WTC11 (cell line): Measurements from ENCODE around the gene GPR22.

ENCODE experiments used
- ARID4B ChIP-seq: sonication (generic); formaldehyde crosslinking; IDR thresholded peaks from 2 replicates; pipeline ENCODE4 v1.8.0; 2023; ENCODE audit warnings: missing genetic modification reagents, mild to moderate bottlenecking, borderline replicate concordance
- CREM ChIP-seq: sonication (generic); formaldehyde crosslinking; IDR thresholded peaks from 2 replicates; pipeline ENCODE4 v1.8.1; 2022; ENCODE audit warnings: mild to moderate bottlenecking, missing genetic modification reagents, moderate library complexity
- CTCF ChIP-seq: fragments of 200-600 bp; IDR thresholded peaks from 2 replicates; pipeline ENCODE4 v1.8.0; 2022; ENCODE audit warnings: antibody characterized with exemption
- NR1H2 ChIP-seq: sonication (generic); formaldehyde crosslinking; IDR thresholded peaks from 2 replicates; pipeline ENCODE4 v1.9.0; 2021; ENCODE audit warnings: mild to moderate bottlenecking, moderate library complexity, missing genetic modification reagents
- NR3C1 ChIP-seq: sonication (generic); formaldehyde crosslinking; conservative IDR thresholded peaks from 2 replicates; pipeline ENCODE4 v1.8.1; 2023; ENCODE audit warnings: low read depth, mild to moderate bottlenecking, missing genetic modification reagents
- SMAD3 ChIP-seq: sonication (generic); formaldehyde crosslinking; IDR thresholded peaks from 2 replicates; pipeline ENCODE4 v1.8.0; 2022; ENCODE audit warnings: missing genetic modification reagents, mild to moderate bottlenecking, borderline replicate concordance
- SP1 ChIP-seq: sonication (generic); formaldehyde crosslinking; conservative IDR thresholded peaks from 2 replicates; pipeline ENCODE4 v1.8.1; 2022; ENCODE audit warnings: missing genetic modification reagents
- TEAD1 ChIP-seq: sonication (generic); formaldehyde crosslinking; IDR thresholded peaks from 2 replicates; pipeline ENCODE4 v1.8.0; 2022; ENCODE audit warnings: mild to moderate bottlenecking, missing genetic modification reagents
- TP53 ChIP-seq: sonication (generic); formaldehyde crosslinking; IDR thresholded peaks from 2 replicates; pipeline ENCODE4 v1.8.1; 2023; ENCODE audit warnings: mild to moderate bottlenecking, missing genetic modification reagents

- no peak for TF ChIP-seq CTCF
- no peak for TF ChIP-seq ARID4B (CRISPR knock-in tag)
- TF ChIP-seq SP1 (CRISPR knock-in tag): no peak
- no peak for TF ChIP-seq CREM
- TF ChIP-seq TEAD1: no peak
- no peak for TF ChIP-seq SMAD3 (CRISPR knock-in tag)
- no peak for TF ChIP-seq NR3C1 (CRISPR knock-in tag)
- no peak for TF ChIP-seq NR1H2 (CRISPR knock-in tag)
- TF ChIP-seq TP53 (CRISPR knock-in tag): no peak
These were observed 25.0 kb downstream of the GPR22 start for GRCh38 chr7:107494884-107495283.
